HEK293T (cell line): ENCODE measurements around the gene TWNK.

Experiments
- L3MBTL2 ChIP-seq: fragments of 450-650 bp; conservative IDR thresholded peaks from 2 replicates; pipeline ENCODE4 v1.6.1; 2016; ENCODE audit warnings: mild to moderate bottlenecking
- SUZ12 ChIP-seq: fragments of 450-650 bp; IDR thresholded peaks from 2 replicates; pipeline ENCODE4 v1.6.1; 2016; ENCODE audit warnings: mild to moderate bottlenecking

GRCh38 chr10:101040851-101041250 is 53.5 kb downstream of the TWNK start:
- TF ChIP-seq L3MBTL2 (no peak), SUZ12 (no peak)
